ENCODE data around the gene LRRK1.

- TF ChIP-seq ZBTB4 (CRISPR knock-in tag; IDR thresholded peaks at IDR 0.05; ENCODE audit: borderline replicate concordance) (no peak), NR2C2 (CRISPR knock-in tag; IDR thresholded peaks at IDR 0.05; ENCODE audit: borderline replicate concordance) (no peak), YY1 (IDR thresholded peaks at IDR 0.05; ENCODE audit: insufficient read depth, insufficient replicate concordance, low read depth, low read length) (no peak), CTCF (CRISPR knock-in tag; IDR thresholded peaks at IDR 0.05) (no peak), REXO4 (CRISPR knock-in tag; IDR thresholded peaks at IDR 0.05; ENCODE audit: borderline replicate concordance) (no peak), SATB2 (CRISPR knock-in tag; IDR thresholded peaks at IDR 0.05) (no peak), CEBPB (IDR thresholded peaks at IDR 0.05; ENCODE audit: borderline replicate concordance, low read depth, low read length) (no peak), FOSL1 (CRISPR knock-in tag; IDR thresholded peaks at IDR 0.05; ENCODE audit: borderline replicate concordance) (no peak), ZBTB21 (CRISPR knock-in tag; IDR thresholded peaks at IDR 0.05) (no peak), POLR2A (IDR thresholded peaks at IDR 0.05; ENCODE audit: insufficient read depth in 1 of 2, low read depth in 2 of 2, low read length in 2 of 2) (no peak), ZNF670 (CRISPR knock-in tag; IDR thresholded peaks at IDR 0.05; ENCODE audit: borderline replicate concordance) (no peak), REPIN1 (CRISPR knock-in tag; IDR thresholded peaks at IDR 0.05; ENCODE audit: borderline replicate concordance, low read depth) (no peak)
- TF ChIP-seq, protein P1, sequence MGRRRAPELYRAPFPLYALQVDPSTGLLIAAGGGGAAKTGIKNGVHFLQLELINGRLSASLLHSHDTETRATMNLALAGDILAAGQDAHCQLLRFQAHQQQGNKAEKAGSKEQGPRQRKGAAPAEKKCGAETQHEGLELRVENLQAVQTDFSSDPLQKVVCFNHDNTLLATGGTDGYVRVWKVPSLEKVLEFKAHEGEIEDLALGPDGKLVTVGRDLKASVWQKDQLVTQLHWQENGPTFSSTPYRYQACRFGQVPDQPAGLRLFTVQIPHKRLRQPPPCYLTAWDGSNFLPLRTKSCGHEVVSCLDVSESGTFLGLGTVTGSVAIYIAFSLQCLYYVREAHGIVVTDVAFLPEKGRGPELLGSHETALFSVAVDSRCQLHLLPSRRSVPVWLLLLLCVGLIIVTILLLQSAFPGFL (CRISPR knock-in tag; IDR thresholded peaks at IDR 0.05) = no peak
These were observed 98.9 kb downstream of the LRRK1 start for GRCh38 chr15:101018016-101018415.
